Measurements from ENCODE around the gene KRT74.

Gene KRT74
- total RNA-seq, result 0 to 0.15 (median 0.08) reads per million in 4 donors

- DNase-seq, result no peak
These were observed at the start of gene KRT74 for GRCh38 chr12:52573743-52574142. TSS of gene KRT74 (minus strand) at chr12:52573843. CDS start at chr12:52573777, 66 bp downstream.

- DNase-seq, result no peak
These were observed 48.7 kb upstream of the KRT74 start for GRCh38 chr12:52622349-52622748.

GRCh38 chr12:52618866-52619265, 45.2 kb upstream of the KRT74 start:
- DNase-seq, result no peak

GRCh38 chr12:52618216-52618615, 44.6 kb upstream of the KRT74 start, which contains the start of gene KRT73:
TSS of gene KRT73 (minus strand) at chr12:52618559. CDS start at chr12:52618524, 35 bp downstream.
- no peak for DNase-seq

- DNase-seq, result no peak
These were observed 43.8 kb upstream of the KRT74 start for GRCh38 chr12:52617403-52617785.

GRCh38 chr12:52616680-52617402, 43.2 kb upstream of the KRT74 start:
- DNase-seq, result no peak

- DNase-seq, result no peak
These were observed 42.3 kb upstream of the KRT74 start for GRCh38 chr12:52615912-52616311.

- no peak for DNase-seq
These were observed 41.7 kb upstream of the KRT74 start for GRCh38 chr12:52615208-52615868.

GRCh38 chr12:52614381-52615207, 41.0 kb upstream of the KRT74 start:
- DNase-seq, result no peak

GRCh38 chr12:52613384-52614030, 39.9 kb upstream of the KRT74 start:
- no peak for DNase-seq

- DNase-seq, result no peak
These were observed 39.1 kb upstream of the KRT74 start for GRCh38 chr12:52612431-52613383.

GRCh38 chr12:52611080-52611468, 37.4 kb upstream of the KRT74 start:
- DNase-seq, result no peak

- no peak for DNase-seq
These were observed 35.4 kb upstream of the KRT74 start for GRCh38 chr12:52608826-52609630.

GRCh38 chr12:52608161-52608560, 34.5 kb upstream of the KRT74 start:
- DNase-seq, result no peak

GRCh38 chr12:52607314-52607713, 33.7 kb upstream of the KRT74 start:
- DNase-seq, result no peak

- no peak for DNase-seq
These were observed 33.1 kb upstream of the KRT74 start for GRCh38 chr12:52606581-52607218.

- DNase-seq, result no peak
These were observed 32.5 kb upstream of the KRT74 start for GRCh38 chr12:52606096-52606495.

- DNase-seq, result no peak
These were observed 31.9 kb upstream of the KRT74 start for GRCh38 chr12:52605542-52605941.

GRCh38 chr12:52604859-52605258, 31.2 kb upstream of the KRT74 start:
- no peak for DNase-seq

GRCh38 chr12:52603314-52603713, 29.7 kb upstream of the KRT74 start:
- peak in 1 of 5 donors; percentile 20 for DNase-seq

Data from T-helper 1 cell (primary cell).